Hepatocyte (in vitro differentiated cells): ENCODE results near the gene LRRD1.

ENCODE experiments used
- CTCF ChIP-seq: fragments of 200-600 bp; sonication (generic); IDR thresholded peaks from 2 replicates; pipeline ENCODE4 v1.5.1; 2016; ENCODE audit warnings: antibody characterized with exemption, mild to moderate bottlenecking; ENCODE audit not compliant: poor library complexity
- EZH2 ChIP-seq: fragments of 200-600 bp; sonication (generic); IDR thresholded peaks from 2 replicates; pipeline ENCODE4 v1.6.1; 2016; ENCODE audit warnings: antibody characterized with exemption, mild to moderate bottlenecking, borderline replicate concordance
- EZH2phosphoT487 ChIP-seq: fragments of 200-600 bp; sonication (generic); IDR thresholded peaks from one replicate; pipeline ENCODE4 v1.6.1; 2018; ENCODE audit warnings: antibody characterized with exemption, mild to moderate bottlenecking, low read depth, moderate library complexity; ENCODE audit not compliant: unreplicated experiment, severe bottlenecking

- TF ChIP-seq CTCF (no peak), EZH2 (no peak), EZH2phosphoT487 (no peak)
Measured at GRCh38 chr7:92149736-92150239, 29.2 kb downstream of the LRRD1 start.
